ENCODE measurements around the gene PLG. TPM values are rescaled to one million over a fixed set of nuclear protein-coding genes. Genes with fewer than 3 reads are reported as not detected.
"Not testable (repeated sequence)": the region's sequence is repeated elsewhere in the genome, so short reads cannot be mapped to it uniquely, and the experiment has no call there.

PLG gene
- total and polyA plus RNA-seq, 2 experiments from 2014 or later, result 0.29 TPM; not detected in 1

GRCh38 chr6:160801418-160801817, 99.4 kb downstream of the PLG start:
- H3K9me3 ChIP-seq (ENCODE audit: low read depth), result no peaks in the 10 kb centered on the region
- TF ChIP-seq EZH2phosphoT487 (IDR thresholded peaks at IDR 0.05; ENCODE audit: insufficient read depth, low read depth) (no peak), EZH2 (IDR thresholded peaks at IDR 0.05; ENCODE audit: insufficient read depth, poor library complexity, severe bottlenecking) (no peak)
- H3K36me3 ChIP-seq (ENCODE audit: low read depth), result no peaks in the 10 kb centered on the region
- no peaks in the 10 kb centered on the region for H3K4me1 ChIP-seq (ENCODE audit: insufficient read depth)
- no peak overlapping the region for H3K9ac ChIP-seq
- no peak overlapping the region for H2AFZ ChIP-seq
- H4K20me1 ChIP-seq (ENCODE audit: insufficient read depth), result no peaks in the 10 kb centered on the region
- 30 to 37% methylated on average over 1 of the region's 1 CpG for WGBS, 2 experiments (ENCODE audit: low coverage in 1 of 2, low lambda C conversion rate in 2 of 2, missing lambda C conversion rate in 2 of 2)
- DNase-seq, result no peak
- in situ Hi-C loops (cut with MboI), result no loop called here
- H3K27me3 ChIP-seq (replicated peaks; ENCODE audit: insufficient read depth), result no peaks in the 10 kb centered on the region
- H3K4me2 ChIP-seq (ENCODE audit: unreplicated experiment), result no peak overlapping the region
- no peaks in the 10 kb centered on the region for H3F3A ChIP-seq (ENCODE audit: insufficient read depth)
- H3K4me3 ChIP-seq, result no peak overlapping the region
- no peaks in the 10 kb centered on the region for H3K79me2 ChIP-seq (ENCODE audit: insufficient read depth)
- H3K27ac ChIP-seq, result no peak overlapping the region
- H3K9me2 ChIP-seq (ENCODE audit: insufficient read depth), result no peaks in the 10 kb centered on the region

- in situ Hi-C loops (cut with MboI); H3K9me3 ChIP-seq (ENCODE audit: low read depth); H3K4me1 ChIP-seq (ENCODE audit: insufficient read depth); H3K79me2 ChIP-seq (ENCODE audit: insufficient read depth); H3K9ac ChIP-seq; H3K36me3 ChIP-seq (ENCODE audit: low read depth); H3K27ac ChIP-seq; H3F3A ChIP-seq (ENCODE audit: insufficient read depth); H2AFZ ChIP-seq; H3K27me3 ChIP-seq (replicated peaks; ENCODE audit: insufficient read depth); DNase-seq; H3K9me2 ChIP-seq (ENCODE audit: insufficient read depth); H4K20me1 ChIP-seq (ENCODE audit: insufficient read depth); H3K4me3 ChIP-seq; H3K4me2 ChIP-seq (ENCODE audit: unreplicated experiment): not testable (repeated sequence)
- WGBS, 2 experiments (ENCODE audit: low coverage in 1 of 2, low lambda C conversion rate in 2 of 2, missing lambda C conversion rate in 2 of 2), result 19 to 23% methylated on average over 3 of the region's 3 CpGs
Measured at GRCh38 chr6:160802049-160802448, 100.0 kb downstream of the PLG start.

Other genes with a start within 250 kb of the PLG start
- not detected in 2 replicates for gene LPA, start 38.0 kb upstream of the PLG start, total RNA-seq (2014; rRNA removed; shearing (Covaris generic))
- not detected in 2 replicates for gene LPA, start 38.0 kb upstream of the PLG start, polyA plus RNA-seq (2016; fragmentation: Nextera tagmentation; extraction: Ambion mirVana)

Data from GM23248 (cell line).